HG03103 (cell line): Measurements from ENCODE around the gene STRADB.

Experiments used
- ATAC-seq: cut with Tn5 transposase; IDR thresholded peaks from one replicate; pipeline ENCODE4 v1.9.1; 2021; ENCODE audit warnings: low read depth; ENCODE audit not compliant: unreplicated experiment

STRADB gene

GRCh38 chr2:201523506-201523905 is 72.0 kb downstream of the STRADB start:
- ATAC-seq = no peak
